Measurements from ENCODE around the gene APP.

APP gene

DNA sequence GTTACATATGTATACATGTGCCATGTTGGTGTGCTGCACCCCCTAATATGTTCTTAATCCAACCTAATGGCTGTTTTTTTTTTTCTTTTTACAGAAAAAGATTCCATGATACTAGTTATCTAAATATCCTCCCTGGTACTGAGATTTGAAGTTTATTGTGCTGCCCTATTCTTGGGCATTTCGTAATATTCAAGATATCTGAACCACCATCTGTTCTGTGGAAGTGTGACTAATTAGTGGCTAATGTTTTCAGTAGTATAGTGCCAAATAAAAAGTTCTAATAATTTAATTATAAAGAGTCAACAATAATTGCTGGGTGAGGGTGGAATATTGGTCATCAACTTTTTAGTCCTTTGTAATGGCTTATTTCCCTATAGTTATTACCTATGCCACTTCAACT, 218.3 kb downstream of the APP start:
- no peak for ATAC-seq

GRCh38 chr21:25949701-25950100, 220.9 kb downstream of the APP start:
- ATAC-seq: no peak

More for the DNA sequence above, 218.3 kb downstream of the APP start:
- TF ChIP-seq ESRRG (CRISPR knock-in tag; IDR thresholded peaks at IDR 0.05) (no peak), ZNF70 (CRISPR knock-in tag; IDR thresholded peaks at IDR 0.05) (no peak), RARB (CRISPR knock-in tag; IDR thresholded peaks at IDR 0.05) (no peak), CREB5 (CRISPR knock-in tag; IDR thresholded peaks at IDR 0.05; ENCODE audit: low read depth) (no peak), TOX (CRISPR knock-in tag; IDR thresholded peaks at IDR 0.05; ENCODE audit: borderline replicate concordance) (no peak), ARNTL (CRISPR knock-in tag; IDR thresholded peaks at IDR 0.05; ENCODE audit: borderline replicate concordance, low read depth) (no peak), OSR1 (CRISPR knock-in tag; IDR thresholded peaks at IDR 0.05) (no peak), ISL1 (CRISPR knock-in tag; IDR thresholded peaks at IDR 0.05) (no peak), PPARA (CRISPR knock-in tag; IDR thresholded peaks at IDR 0.05; ENCODE audit: borderline replicate concordance) (no peak), SNAI2 (CRISPR knock-in tag; IDR thresholded peaks at IDR 0.05) (no peak), ZFP3 (CRISPR knock-in tag; IDR thresholded peaks at IDR 0.05) (no peak), ZNF565 (CRISPR knock-in tag; conservative IDR thresholded peaks at IDR 0.05; ENCODE audit: low read depth) (no peak), CSDC2 (CRISPR knock-in tag; IDR thresholded peaks at IDR 0.05) (no peak), TCF4 (CRISPR knock-in tag; IDR thresholded peaks at IDR 0.05; ENCODE audit: borderline replicate concordance) (no peak)
- TF ChIP-seq, protein P1, sequence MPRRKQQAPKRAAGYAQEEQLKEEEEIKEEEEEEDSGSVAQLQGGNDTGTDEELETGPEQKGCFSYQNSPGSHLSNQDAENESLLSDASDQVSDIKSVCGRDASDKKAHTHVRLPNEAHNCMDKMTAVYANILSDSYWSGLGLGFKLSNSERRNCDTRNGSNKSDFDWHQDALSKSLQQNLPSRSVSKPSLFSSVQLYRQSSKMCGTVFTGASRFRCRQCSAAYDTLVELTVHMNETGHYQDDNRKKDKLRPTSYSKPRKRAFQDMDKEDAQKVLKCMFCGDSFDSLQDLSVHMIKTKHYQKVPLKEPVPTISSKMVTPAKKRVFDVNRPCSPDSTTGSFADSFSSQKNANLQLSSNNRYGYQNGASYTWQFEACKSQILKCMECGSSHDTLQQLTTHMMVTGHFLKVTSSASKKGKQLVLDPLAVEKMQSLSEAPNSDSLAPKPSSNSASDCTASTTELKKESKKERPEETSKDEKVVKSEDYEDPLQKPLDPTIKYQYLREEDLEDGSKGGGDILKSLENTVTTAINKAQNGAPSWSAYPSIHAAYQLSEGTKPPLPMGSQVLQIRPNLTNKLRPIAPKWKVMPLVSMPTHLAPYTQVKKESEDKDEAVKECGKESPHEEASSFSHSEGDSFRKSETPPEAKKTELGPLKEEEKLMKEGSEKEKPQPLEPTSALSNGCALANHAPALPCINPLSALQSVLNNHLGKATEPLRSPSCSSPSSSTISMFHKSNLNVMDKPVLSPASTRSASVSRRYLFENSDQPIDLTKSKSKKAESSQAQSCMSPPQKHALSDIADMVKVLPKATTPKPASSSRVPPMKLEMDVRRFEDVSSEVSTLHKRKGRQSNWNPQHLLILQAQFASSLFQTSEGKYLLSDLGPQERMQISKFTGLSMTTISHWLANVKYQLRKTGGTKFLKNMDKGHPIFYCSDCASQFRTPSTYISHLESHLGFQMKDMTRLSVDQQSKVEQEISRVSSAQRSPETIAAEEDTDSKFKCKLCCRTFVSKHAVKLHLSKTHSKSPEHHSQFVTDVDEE (CRISPR knock-in tag; IDR thresholded peaks at IDR 0.05): no peak
- TF ChIP-seq, protein P2, sequence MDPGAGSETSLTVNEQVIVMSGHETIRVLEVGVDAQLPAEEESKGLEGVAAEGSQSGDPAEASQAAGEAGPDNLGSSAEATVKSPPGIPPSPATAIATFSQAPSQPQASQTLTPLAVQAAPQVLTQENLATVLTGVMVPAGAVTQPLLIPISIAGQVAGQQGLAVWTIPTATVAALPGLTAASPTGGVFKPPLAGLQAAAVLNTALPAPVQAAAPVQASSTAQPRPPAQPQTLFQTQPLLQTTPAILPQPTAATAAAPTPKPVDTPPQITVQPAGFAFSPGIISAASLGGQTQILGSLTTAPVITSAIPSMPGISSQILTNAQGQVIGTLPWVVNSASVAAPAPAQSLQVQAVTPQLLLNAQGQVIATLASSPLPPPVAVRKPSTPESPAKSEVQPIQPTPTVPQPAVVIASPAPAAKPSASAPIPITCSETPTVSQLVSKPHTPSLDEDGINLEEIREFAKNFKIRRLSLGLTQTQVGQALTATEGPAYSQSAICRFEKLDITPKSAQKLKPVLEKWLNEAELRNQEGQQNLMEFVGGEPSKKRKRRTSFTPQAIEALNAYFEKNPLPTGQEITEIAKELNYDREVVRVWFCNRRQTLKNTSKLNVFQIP (CRISPR knock-in tag; IDR thresholded peaks at IDR 0.05; ENCODE audit: borderline replicate concordance, low read depth): no peak

DNA sequence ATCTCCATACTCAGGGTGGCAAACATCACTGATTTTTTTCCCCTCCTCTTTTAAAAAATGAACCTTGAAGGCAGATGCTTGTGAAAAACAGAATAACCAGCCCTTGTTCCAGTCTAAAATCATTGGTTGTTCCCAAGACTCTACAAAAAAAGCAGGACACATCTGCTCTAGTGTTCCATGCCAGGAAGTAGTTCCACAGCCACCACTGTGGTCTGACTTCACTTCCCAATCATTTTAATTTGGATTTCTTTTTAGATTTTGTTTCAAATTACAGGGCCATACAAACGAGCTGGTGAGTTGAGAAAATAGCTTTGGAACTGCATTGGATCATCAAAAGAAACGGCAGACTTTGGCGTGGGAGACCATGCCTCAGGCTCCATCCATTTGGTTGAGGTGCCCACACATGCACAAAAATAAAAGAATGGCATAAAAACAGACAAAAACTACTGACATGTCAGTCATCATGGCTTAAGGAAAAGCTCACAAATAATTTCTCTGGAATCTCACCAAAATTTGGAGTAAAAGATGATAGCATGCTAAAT, 225.8 kb downstream of the APP start:
- TF ChIP-seq ZC3H10 (CRISPR knock-in tag; IDR thresholded peaks at IDR 0.05) (no peak), ARNTL (CRISPR knock-in tag; IDR thresholded peaks at IDR 0.05; ENCODE audit: borderline replicate concordance, low read depth) (no peak), ZNF8 (CRISPR knock-in tag; IDR thresholded peaks at IDR 0.05) (no peak), ZNF565 (CRISPR knock-in tag; conservative IDR thresholded peaks at IDR 0.05; ENCODE audit: low read depth) (no peak), RARB (CRISPR knock-in tag; IDR thresholded peaks at IDR 0.05) (no peak), ZNF70 (CRISPR knock-in tag; IDR thresholded peaks at IDR 0.05) (no peak), ZFP3 (CRISPR knock-in tag; IDR thresholded peaks at IDR 0.05) (no peak), SNAI2 (CRISPR knock-in tag; IDR thresholded peaks at IDR 0.05) (no peak), OSR1 (CRISPR knock-in tag; IDR thresholded peaks at IDR 0.05) (no peak), ESRRG (CRISPR knock-in tag; IDR thresholded peaks at IDR 0.05) (no peak)
- TF ChIP-seq, protein P2 (CRISPR knock-in tag; IDR thresholded peaks at IDR 0.05; ENCODE audit: borderline replicate concordance, low read depth): no peak
- no peak for ATAC-seq

More at GRCh38 chr21:25949701-25950100, 220.9 kb downstream of the APP start:
- no peak for TF ChIP-seq ISL1 (CRISPR knock-in tag; IDR thresholded peaks at IDR 0.05)
- no peak for TF ChIP-seq SNAI2 (CRISPR knock-in tag; IDR thresholded peaks at IDR 0.05)
- TF ChIP-seq PPARA (CRISPR knock-in tag; IDR thresholded peaks at IDR 0.05; ENCODE audit: borderline replicate concordance): no peak
- TF ChIP-seq CSDC2 (CRISPR knock-in tag; IDR thresholded peaks at IDR 0.05): no peak
- no peak for TF ChIP-seq OSR1 (CRISPR knock-in tag; IDR thresholded peaks at IDR 0.05)

- TF ChIP-seq ARNTL (CRISPR knock-in tag; IDR thresholded peaks at IDR 0.05; ENCODE audit: borderline replicate concordance, low read depth): no peak
- TF ChIP-seq, protein P2 (CRISPR knock-in tag; IDR thresholded peaks at IDR 0.05; ENCODE audit: borderline replicate concordance, low read depth): no peak
- no peak for ATAC-seq
Measured at GRCh38 chr21:25944082-25944481, 226.5 kb downstream of the APP start.
